Peyer's patch (tissue), 4 donors: ENCODE data around the gene SIMC1.

Source experiments
- CTCF ChIP-seq, 6 experiments: fragments of 450-650 bp in 4 of 6; fragments of 200-600 bp in 2 of 6; sonication (generic) in 1 of 6; IDR thresholded peaks; one replicate each; pipeline ENCODE4 v1.5.1; 2017 to 2019; ENCODE audit warnings: antibody characterized with exemption in 6 of 6, mild to moderate bottlenecking in 3 of 6, moderate library complexity in 1 of 6
- POLR2A ChIP-seq, 2 donors: fragments of 450-650 bp; IDR thresholded peaks; one replicate each; pipeline ENCODE4 v1.5.1; 2017; ENCODE audit warnings: antibody characterized with exemption in 2 of 2, mild to moderate bottlenecking in 2 of 2, moderate library complexity in 2 of 2

- TF ChIP-seq CTCF (IDR thresholded peaks at IDR 0.05) (no peak), POLR2A (IDR thresholded peaks at IDR 0.05) (no peak)
Observed at GRCh38 chr5:176382721-176383120, 144.5 kb downstream of the SIMC1 start.
